Upper lobe of left lung (tissue), 6 donors: ENCODE data around the gene CHMP2A. TPM values are rescaled to one million over a fixed set of nuclear protein-coding genes. Genes with fewer than 3 reads are reported as not detected.
"Not testable (repeated sequence)": the region's sequence is repeated elsewhere in the genome, so short reads cannot be mapped to it uniquely, and the experiment has no call there.

Experiments
- ATAC-seq, 2 donors: fragments of 200-7000 bp; cut with Tn5 transposase; one replicate each; pipeline ENCODE4 v1.9.1; 2022; ENCODE audit warnings: mild to moderate bottlenecking in 2 of 2, moderate library complexity in 2 of 2; ENCODE audit not compliant: low FRiP score in 2 of 2
- DNase-seq, 2 donors: peaks; one replicate each; pipeline ENCODE4 v3.0.0-alpha.2; 2019 to 2020
- H3K27ac ChIP-seq, 4 donors: fragments of 200-600 bp; sonication (generic); one replicate each; pipeline ENCODE4 v1.5.1; 2016 to 2019
- H3K27me3 ChIP-seq, 4 donors: fragments of 200-600 bp; sonication (generic); one replicate each; pipeline ENCODE4 v1.5.1; 2017 to 2019
- H3K36me3 ChIP-seq, 4 donors: fragments of 200-600 bp; sonication (generic); one replicate each; pipeline ENCODE4 v1.5.1; 2016 to 2019
- H3K4me1 ChIP-seq, 4 donors: fragments of 200-600 bp; sonication (generic); one replicate each; pipeline ENCODE4 v1.5.1; 2018 to 2019
- H3K4me3 ChIP-seq, 4 donors: fragments of 200-600 bp; sonication (generic); one replicate each; pipeline ENCODE4 v1.5.1; 2017 to 2019; ENCODE audit warnings: mild to moderate bottlenecking in 2 of 4, moderate library complexity in 1 of 4
- H3K9me3 ChIP-seq, 4 donors: fragments of 200-600 bp; sonication (generic); one replicate each; pipeline ENCODE4 v1.5.1; 2018 to 2019
- EP300 ChIP-seq, 4 donors: sonication (generic); formaldehyde crosslinking; IDR thresholded peaks; one replicate each; pipeline ENCODE4 v1.5.1; 2017; ENCODE audit warnings: antibody characterized with exemption in 4 of 4, control low read depth in 2 of 4
- POLR2A ChIP-seq, 4 donors: fragments of 450-650 bp; IDR thresholded peaks; one replicate each; pipeline ENCODE4 v1.5.1; 2016 to 2017; ENCODE audit warnings: antibody characterized with exemption in 4 of 4, mild to moderate bottlenecking in 2 of 4
- POLR2AphosphoS5 ChIP-seq, 2 donors: sonication (generic); formaldehyde crosslinking; IDR thresholded peaks; one replicate each; pipeline ENCODE4 v1.5.1; 2017; ENCODE audit warnings: antibody characterized with exemption in 2 of 2
- WGBS, 2 donors: methylation state at CpG; one replicate each; pipeline ENCODE4 v1.1.5; 2017 to 2018; 5-methylcytosine and 5-hydroxymethylcytosine counted together
- small RNA-seq, 4 donors: library from RNA; depleted of rRNA; stranded (forward); fragments of <200 nt; gene quantifications; one replicate each; pipeline ENCODE3, GENCODE V24; 2016
- total RNA-seq, 6 donors: library from RNA; depleted of rRNA in 4 of 6; stranded (reverse); fragments of >200 nt in 4 of 6; gene quantifications; one replicate each; pipeline versions ENCODE4 v1.1.0 to v1.2.1, GENCODE V29; 2016 to 2021
- TF ChIP-seq, protein P1 (sequence below), 6 experiments: fragments of 450-650 bp in 4 of 6; fragments of 200-600 bp in 2 of 6; sonication (generic) in 2 of 6; IDR thresholded peaks; one replicate each; pipeline ENCODE4 v1.5.1; 2016 to 2019; ENCODE audit warnings: antibody characterized with exemption in 6 of 6
- donor health status: DM: no; HTN: no; CAD: no; lungs with moderate emphysema.
- donor health status: DM: no; HTN: yes; CAD: no; lungs with severe emphysema.

The CHMP2A gene
- total RNA-seq, 6 donors from 2014 or later, result 75.4 to 162 (median 123) TPM

DNA sequence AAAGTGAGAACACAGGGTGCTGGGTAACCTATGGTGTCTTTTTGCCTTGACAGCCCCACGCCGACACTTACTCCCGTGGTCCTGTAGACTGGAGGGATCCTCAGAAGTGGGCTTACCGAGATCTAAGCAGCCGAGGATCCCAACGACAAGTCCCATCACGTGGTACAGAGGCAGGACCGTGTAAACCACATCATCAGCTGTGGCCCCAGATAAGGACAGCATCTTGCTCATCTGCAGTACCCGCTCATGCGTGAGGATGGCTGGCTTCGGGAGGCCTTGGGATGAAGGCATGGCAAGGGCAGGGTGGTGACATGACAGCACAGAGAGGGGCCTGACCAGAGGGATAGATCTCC, 45.2 kb downstream of the CHMP2A start:
- TF ChIP-seq POLR2A (IDR thresholded peaks at IDR 0.05) (no peak), POLR2AphosphoS5 (IDR thresholded peaks at IDR 0.05) (no peak), EP300 (IDR thresholded peaks at IDR 0.05) (no peak)
- TF ChIP-seq, protein P1, sequence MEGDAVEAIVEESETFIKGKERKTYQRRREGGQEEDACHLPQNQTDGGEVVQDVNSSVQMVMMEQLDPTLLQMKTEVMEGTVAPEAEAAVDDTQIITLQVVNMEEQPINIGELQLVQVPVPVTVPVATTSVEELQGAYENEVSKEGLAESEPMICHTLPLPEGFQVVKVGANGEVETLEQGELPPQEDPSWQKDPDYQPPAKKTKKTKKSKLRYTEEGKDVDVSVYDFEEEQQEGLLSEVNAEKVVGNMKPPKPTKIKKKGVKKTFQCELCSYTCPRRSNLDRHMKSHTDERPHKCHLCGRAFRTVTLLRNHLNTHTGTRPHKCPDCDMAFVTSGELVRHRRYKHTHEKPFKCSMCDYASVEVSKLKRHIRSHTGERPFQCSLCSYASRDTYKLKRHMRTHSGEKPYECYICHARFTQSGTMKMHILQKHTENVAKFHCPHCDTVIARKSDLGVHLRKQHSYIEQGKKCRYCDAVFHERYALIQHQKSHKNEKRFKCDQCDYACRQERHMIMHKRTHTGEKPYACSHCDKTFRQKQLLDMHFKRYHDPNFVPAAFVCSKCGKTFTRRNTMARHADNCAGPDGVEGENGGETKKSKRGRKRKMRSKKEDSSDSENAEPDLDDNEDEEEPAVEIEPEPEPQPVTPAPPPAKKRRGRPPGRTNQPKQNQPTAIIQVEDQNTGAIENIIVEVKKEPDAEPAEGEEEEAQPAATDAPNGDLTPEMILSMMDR (IDR thresholded peaks at IDR 0.05), result no peak
- 85 to 94% methylated on average over 9 to 11 of the region's 11 CpGs for WGBS, 2 donors
- H3K27ac ChIP-seq, result no peak overlapping the region

DNA sequence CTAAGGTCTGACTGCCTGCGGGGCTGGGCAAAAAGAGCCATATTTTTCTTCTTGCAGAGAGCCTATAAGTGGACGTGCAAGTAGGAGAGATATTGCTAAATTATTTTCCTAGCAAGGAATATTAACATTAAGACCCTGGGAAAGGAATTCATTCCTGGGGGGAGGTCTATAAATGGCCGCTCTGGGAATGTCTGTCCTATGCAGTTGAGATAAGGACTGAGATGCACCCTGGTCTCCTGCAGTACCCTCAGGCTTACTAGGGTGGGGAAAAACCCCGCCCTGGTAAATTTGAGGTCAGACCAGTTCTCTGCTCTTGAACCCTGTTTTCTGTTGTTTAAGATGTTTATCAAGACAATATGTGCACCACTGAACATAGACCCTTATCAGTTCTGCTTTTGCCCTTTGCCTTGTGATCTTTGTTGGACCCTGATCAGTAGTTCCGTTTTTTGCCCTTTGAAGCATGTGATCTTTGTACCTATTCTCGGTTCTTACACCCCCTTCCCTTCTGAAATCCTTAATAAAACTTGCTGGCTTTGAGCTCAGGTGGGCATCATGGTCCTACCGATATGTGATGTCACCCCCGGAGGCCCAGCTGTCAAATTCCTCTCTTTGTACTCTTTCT, 47.2 kb downstream of the CHMP2A start:
- not testable (repeated sequence) for H3K36me3 ChIP-seq, H3K9me3 ChIP-seq, DNase-seq, H3K27ac ChIP-seq, H3K4me1 ChIP-seq, ATAC-seq, H3K27me3 ChIP-seq, H3K4me3 ChIP-seq
- 75 to 80% methylated on average over 8 of the region's 8 CpGs for WGBS, 2 donors

More for the DNA sequence above, 45.2 kb downstream of the CHMP2A start:
- Histone ChIP-seq H3K27me3 (no peaks in the 10 kb centered on the region), H3K4me1 (peaks cover 10 to 17% (median 15%) of the 10 kb centered on the region in 4 donors), H3K36me3 (peaks cover 0 to 13% (median 0%) of the 10 kb centered on the region in 4 donors), H3K9me3 (no peaks in the 10 kb centered on the region), H3K4me3 (no peak overlapping the region)
- no peak for DNase-seq
- no peak for ATAC-seq

Small RNAs within 50 kb of the gene (small RNA-seq; reads per million reads assigned to genes)
- 0 to 0.06 (median 0) reads per million in 4 donors for gene MIR6807
- gene RN7SL525P, result 0 reads per million in 4 donors

Other genes with a start within 250 kb of the CHMP2A start
- gene ERVK3-1, start 249.7 kb downstream of the CHMP2A start, total RNA-seq, result 10 to 100 TPM; 24.3 to 50.5 (median 37.0) TPM
- 1 to 10 TPM; 1.8 to 6.3 (median 3.7) TPM for gene ZSCAN22, start 228.1 kb downstream of the CHMP2A start, total RNA-seq
- 10 to 100 TPM in 5 of 6 donors, 1 to 10 TPM in 1; 8.4 to 26.6 (median 16.4) TPM for gene A1BG, start 201.6 kb downstream of the CHMP2A start, total RNA-seq
- gene ZNF497, start 192.4 kb downstream of the CHMP2A start, total RNA-seq, result 10 to 100 TPM in 1 of 6 donors, 1 to 10 TPM in 5; 1.5 to 15.7 (median 4.0) TPM
- gene ZNF837, start 174.1 kb downstream of the CHMP2A start, total RNA-seq, result 1 to 10 TPM; 1.8 to 9.4 (median 3.7) TPM
- 1,000 to 10,000 TPM in 1 of 6 donors, 100 to 1,000 TPM in 5; 291 to 1,408 (median 829) TPM for gene RPS5, start 167.8 kb downstream of the CHMP2A start, total RNA-seq
- 1 to 10 TPM in 2 of 6 donors, under 1 TPM in 1, not detected in 3; 0.27 to 5.2 (median 2.0) TPM for gene RNF225, start 159.4 kb downstream of the CHMP2A start, total RNA-seq
- 10 to 100 TPM in 4 of 6 donors, 1 to 10 TPM in 2; 7.4 to 31.0 (median 13.1) TPM for gene ZNF584, start 146.5 kb downstream of the CHMP2A start, total RNA-seq
- gene ZNF132, start 115.0 kb downstream of the CHMP2A start, total RNA-seq, result 10 to 100 TPM in 1 of 6 donors, 1 to 10 TPM in 5; 3.5 to 18.9 (median 5.0) TPM
- 10 to 100 TPM in 3 of 6 donors, 1 to 10 TPM in 3; 6.9 to 18.9 (median 9.8) TPM for gene ZNF324B, start 103.5 kb downstream of the CHMP2A start, total RNA-seq
- gene ZNF324, start 88.0 kb downstream of the CHMP2A start, total RNA-seq, result 10 to 100 TPM; 10.8 to 39.8 (median 18.0) TPM
- gene ZNF446, start 78.8 kb downstream of the CHMP2A start, total RNA-seq, result 10 to 100 TPM; 10.1 to 30.4 (median 14.4) TPM
- gene SLC27A5, start 43.1 kb downstream of the CHMP2A start, total RNA-seq, result 10 to 100 TPM in 1 of 6 donors, 1 to 10 TPM in 5; 1.6 to 12.2 (median 6.9) TPM
- gene ZBTB45, start 35.3 kb downstream of the CHMP2A start, total RNA-seq, result 10 to 100 TPM; 11.9 to 19.7 (median 15.0) TPM
- 100 to 1,000 TPM; 197 to 283 (median 213) TPM for gene TRIM28, start 11.0 kb downstream of the CHMP2A start, total RNA-seq
- gene UBE2M, start 3.5 kb upstream of the CHMP2A start, total RNA-seq, result 10 to 100 TPM; 33.0 to 53.9 (median 41.6) TPM
- gene MZF1, start 18.2 kb upstream of the CHMP2A start, total RNA-seq, result 100 to 1,000 TPM in 1 of 6 donors, 10 to 100 TPM in 5; 34.8 to 162 (median 45.5) TPM